IMR-90 (cell line): Measurements from ENCODE around the gene ADAMTS17. TPM values are rescaled to one million over a fixed set of nuclear protein-coding genes. Genes with fewer than 3 reads are reported as not detected.

Experiments used
- ATAC-seq: fragments of 200-7000 bp; cut with Tn5 transposase; 2 replicates; pipeline ENCODE4 v1.9.1; 2020; ENCODE audit warnings: low read depth, mild to moderate bottlenecking, moderate library complexity
- BruUV-seq: library from RNA; stranded (reverse); fragments of 400-500 nt; replicated peaks from 2 replicates; lab custom pipeline; 2021; lab: Mats Ljungman, UMichigan
- CTCF ChIA-PET: fragments of 300-600 bp; formaldehyde crosslinking; extraction: SDS; loops from one replicate; lab custom pipeline; 2021; ENCODE audit warnings: antibody characterized with exemption; lab: Yijun Ruan, JAX
- POLR2A ChIA-PET: fragments of 300-600 bp; sonication (Branson Sonifier 250); formaldehyde crosslinking; loops from one replicate; lab custom pipeline; 2022; ENCODE audit warnings: antibody characterized with exemption; ENCODE audit not compliant: unreplicated experiment; lab: Charles Lee
- DNase-seq: peaks from one replicate; pipeline ENCODE4 v3.0.0; 2013
- H2AFZ ChIP-seq: replicated peaks from 2 replicates; pipeline ENCODE3; 2013; ENCODE audit warnings: low read length, mild to moderate bottlenecking; ENCODE audit not compliant: poor library complexity
- H2AK5ac ChIP-seq: 2 replicates; pipeline ENCODE4 v1.6.1; 2013; ENCODE audit warnings: low read depth, low read length, inconsistent platforms
- H2AK9ac ChIP-seq: replicated peaks from 2 replicates; pipeline ENCODE3; 2013; ENCODE audit warnings: mild to moderate bottlenecking, low read depth, low read length, moderate library complexity; ENCODE audit not compliant: poor library complexity
- H2BK120ac ChIP-seq: 2 replicates; pipeline ENCODE4 v1.6.1; 2013; ENCODE audit warnings: low read depth, low read length, inconsistent platforms
- H2BK15ac ChIP-seq: 3 replicates; pipeline ENCODE4 v1.6.1; 2013; ENCODE audit warnings: low read depth, low read length, inconsistent platforms
- H2BK20ac ChIP-seq: 2 replicates; pipeline ENCODE4 v1.6.1; 2013; ENCODE audit warnings: low read depth, mild to moderate bottlenecking, inconsistent platforms, low read length, moderate library complexity
- H2BK5ac ChIP-seq: 2 replicates; pipeline ENCODE4 v1.6.1; 2013; ENCODE audit warnings: mild to moderate bottlenecking, low read depth, low read length, inconsistent platforms; ENCODE audit not compliant: poor library complexity, severe bottlenecking
- H3K14ac ChIP-seq: replicated peaks from 2 replicates; pipeline ENCODE4 v1.6.1; 2013; ENCODE audit warnings: low read depth, low read length, inconsistent platforms
- H3K18ac ChIP-seq: 2 replicates; pipeline ENCODE4 v1.6.1; 2013; ENCODE audit warnings: low read depth, low read length, control low read depth
- H3K23ac ChIP-seq: 2 replicates; pipeline ENCODE4 v1.6.1; 2013; ENCODE audit warnings: low read depth, low read length, inconsistent platforms
- H3K27ac ChIP-seq: 2 replicates; pipeline ENCODE4 v1.5.1; 2013; ENCODE audit warnings: mild to moderate bottlenecking, control low read depth, low read length; ENCODE audit not compliant: insufficient read depth
- H3K27me3 ChIP-seq: 2 replicates; pipeline ENCODE4 v1.6.1; 2013; ENCODE audit warnings: low read length; ENCODE audit not compliant: control insufficient read depth, insufficient read depth
- H3K36me3 ChIP-seq: 2 replicates; pipeline ENCODE4 v1.6.1; 2013; ENCODE audit warnings: low read length, mixed read lengths; ENCODE audit not compliant: control insufficient read depth, insufficient read depth
- H3K4ac ChIP-seq: 2 replicates; pipeline ENCODE4 v1.6.1; 2013; ENCODE audit warnings: low read depth, low read length, inconsistent platforms
- H3K4me1 ChIP-seq: 2 replicates; pipeline ENCODE4 v1.6.1; 2013; ENCODE audit warnings: low read length, mixed read lengths; ENCODE audit not compliant: control insufficient read depth, insufficient read depth
- H3K4me2 ChIP-seq: 2 replicates; pipeline ENCODE4 v1.6.1; 2013; ENCODE audit warnings: low read depth, mild to moderate bottlenecking, control low read depth, low read length, moderate library complexity
- H3K4me3 ChIP-seq: 2 replicates; pipeline ENCODE4 v1.5.1; 2013; ENCODE audit warnings: low read depth, mild to moderate bottlenecking, control low read depth, low read length, moderate library complexity; ENCODE audit not compliant: insufficient read depth
- H3K56ac ChIP-seq: 2 replicates; pipeline ENCODE4 v1.6.1; 2013; ENCODE audit warnings: low read length, inconsistent platforms; ENCODE audit not compliant: insufficient read depth; ENCODE audit errors: extremely low read depth
- H3K79me1 ChIP-seq, 2 experiments: 2 replicates each; pipeline ENCODE4 v1.6.1; 2013; ENCODE audit warnings: low read length in 2 of 2, inconsistent platforms in 1 of 2, low read depth in 1 of 2
- H3K9ac ChIP-seq: 2 replicates; pipeline ENCODE4 v1.6.1; 2013; ENCODE audit warnings: low read depth, low read length, control low read depth
- H3K9me1 ChIP-seq: 2 replicates; pipeline ENCODE4 v1.6.1; 2013; ENCODE audit warnings: low read length, inconsistent platforms; ENCODE audit not compliant: insufficient read depth
- H3K9me3 ChIP-seq: 2 replicates; pipeline ENCODE4 v1.6.1; 2013; ENCODE audit warnings: low read length; ENCODE audit not compliant: control insufficient read depth, insufficient read depth
- H4K20me1 ChIP-seq: 2 replicates; pipeline ENCODE4 v1.6.1; 2013; ENCODE audit warnings: low read length, inconsistent platforms; ENCODE audit not compliant: insufficient read depth
- H4K5ac ChIP-seq: 2 replicates; pipeline ENCODE4 v1.6.1; 2013; ENCODE audit warnings: mild to moderate bottlenecking, low read depth, low read length, control low read depth
- H4K8ac ChIP-seq, 2 experiments: 2 replicates each; pipeline ENCODE4 v1.6.1; 2013; ENCODE audit warnings: low read depth in 2 of 2, low read length in 2 of 2, control low read depth in 1 of 2, inconsistent platforms in 1 of 2
- H4K91ac ChIP-seq: 2 replicates; pipeline ENCODE4 v1.6.1; 2013; ENCODE audit warnings: low read depth, low read length, inconsistent platforms; ENCODE audit not compliant: insufficient read depth
- BHLHE40 ChIP-seq: fragments of 150-350 bp; IDR thresholded peaks from 2 replicates; pipeline ENCODE4 v1.6.1; 2016; ENCODE audit warnings: mild to moderate bottlenecking, low read depth, low read length
- CEBPB ChIP-seq: IDR thresholded peaks from 2 replicates; pipeline ENCODE4 v1.6.1; 2012; ENCODE audit warnings: low read depth, low read length, improper control_type of control experiment
- CHD1 ChIP-seq: IDR thresholded peaks from 2 replicates; pipeline ENCODE4 v1.6.1; 2012; ENCODE audit warnings: low read depth, low read length, improper control_type of control experiment
- CTCF ChIP-seq: conservative IDR thresholded peaks from 2 replicates; pipeline ENCODE4 v1.5.1; 2012; ENCODE audit warnings: mild to moderate bottlenecking, low read depth, low read length, improper control_type of control experiment
- ELK1 ChIP-seq: fragments of 150-350 bp; IDR thresholded peaks from 2 replicates; pipeline ENCODE4 v1.6.1; 2016; ENCODE audit warnings: low read depth, mild to moderate bottlenecking, low read length, moderate library complexity, borderline replicate concordance
- MAFK ChIP-seq: IDR thresholded peaks from 2 replicates; pipeline ENCODE4 v1.6.1; 2012; ENCODE audit warnings: low read depth, low read length, improper control_type of control experiment
- MAZ ChIP-seq: IDR thresholded peaks from 2 replicates; pipeline ENCODE4 v1.6.1; 2012; ENCODE audit warnings: low read depth, mild to moderate bottlenecking, low read length, improper control_type of control experiment, moderate library complexity, borderline replicate concordance
- MXI1 ChIP-seq: IDR thresholded peaks from 2 replicates; pipeline ENCODE4 v1.6.1; 2012; ENCODE audit warnings: low read depth, mild to moderate bottlenecking, low read length, moderate library complexity, borderline replicate concordance
- NFE2L2 ChIP-seq: fragments of 150-350 bp; IDR thresholded peaks from 2 replicates; pipeline ENCODE4 v1.6.1; 2016; ENCODE audit warnings: low read depth, mild to moderate bottlenecking, low read length
- POLR2A ChIP-seq: IDR thresholded peaks from 2 replicates; pipeline ENCODE4 v1.6.1; 2012; ENCODE audit warnings: mild to moderate bottlenecking, low read depth, low read length
- RAD21 ChIP-seq: IDR thresholded peaks from 2 replicates; pipeline ENCODE4 v1.6.1; 2012; ENCODE audit warnings: low read length, improper control_type of control experiment
- RCOR1 ChIP-seq: IDR thresholded peaks from 2 replicates; pipeline ENCODE4 v1.6.1; 2012; ENCODE audit warnings: mild to moderate bottlenecking, low read length, improper control_type of control experiment; ENCODE audit not compliant: insufficient replicate concordance
- RFX5 ChIP-seq: IDR thresholded peaks from 2 replicates; pipeline ENCODE4 v1.8.0; 2012; ENCODE audit warnings: low read depth, mild to moderate bottlenecking, low read length, moderate library complexity
- SMC3 ChIP-seq: fragments of 150-350 bp; IDR thresholded peaks from 2 replicates; pipeline ENCODE4 v1.6.1; 2016; ENCODE audit warnings: low read depth, mild to moderate bottlenecking, antibody characterized with exemption, low read length, moderate library complexity
- USF2 ChIP-seq: fragments of 150-350 bp; IDR thresholded peaks from 2 replicates; pipeline ENCODE4 v1.6.1; 2017; ENCODE audit warnings: mild to moderate bottlenecking, antibody characterized with exemption, low read length, low read depth
- WGBS, 2 experiments: methylation state at CpG; one replicate each; pipeline versions ENCODE4 v1.1.5 to v1.1.7; 2013; ENCODE audit warnings: missing lambda C conversion rate in 2 of 2; ENCODE audit not compliant: insufficient read length in 1 of 2; ENCODE audit errors: extremely low coverage in 2 of 2; 5-methylcytosine and 5-hydroxymethylcytosine counted together
- dilution Hi-C: fragments of 300-500 bp; cut with HindIII; formaldehyde crosslinking; loops from one replicate; pipeline ENCODE4 v1.14.3; 2018; ENCODE audit warnings: low sequenced_read_pairs; ENCODE audit not compliant: unreplicated experiment
- in situ Hi-C: fragments of 300-500 bp; cut with MboI; formaldehyde crosslinking; loops from 3 replicates; pipeline ENCODE4 v1.14.3; 2019; ENCODE audit warnings: low sequenced_read_pairs, inconsistent platforms, mixed read lengths
- intact Hi-C: fragments of 100-400 bp; cut with micrococcal nuclease; formaldehyde crosslinking; loops from 2 replicates; pipeline ENCODE4 v1.10.0; 2022
- polyA plus RNA-seq, 3 experiments: library from polyadenylated mRNA; depleted of rRNA; stranded (reverse); fragments of >200 nt; gene quantifications; 2 replicates each; pipeline ENCODE4 v1.2.3, GENCODE V29; 2012; ENCODE audit warnings: low replicate concordance in 1 of 3
- total RNA-seq: library from RNA; depleted of rRNA; stranded (reverse); fragments of >200 nt; gene quantifications from 2 replicates; pipeline ENCODE4 v1.2.3, GENCODE V29; 2012

ADAMTS17 gene
- total and polyA plus RNA-seq, 2 of the 4 experiments (the other 2 are of a cell fraction), result 0.03 TPM; not detected in 1

- no peak overlapping the region for H2AFZ ChIP-seq
- no peak overlapping the region for H3K23ac ChIP-seq
- peak overlapping the region; percentile 95 for H3K4ac ChIP-seq
- H3K9me3 ChIP-seq, result no peaks in the 10 kb centered on the region
- dilution Hi-C loops, result no loop called here
- 90% methylated on average over 6 of the region's 14 CpGs; no CpG with 5 or more reads in 1 of the 2 experiments for WGBS, 2 experiments
- no peaks in the 10 kb centered on the region for H4K20me1 ChIP-seq
- no peak overlapping the region for H2AK9ac ChIP-seq
- no peak overlapping the region for H3K14ac ChIP-seq
- H4K5ac ChIP-seq, result no peak overlapping the region
- peak overlapping the region; percentile 98 for H2BK120ac ChIP-seq
- DNase-seq, result no peak
- intact Hi-C loops, result no loop called here
- H2BK5ac ChIP-seq, result peak overlapping the region; percentile 47
- ATAC-seq, result no peak
- peaks cover 32% of the 10 kb centered on the region for H3K4me1 ChIP-seq
- peak overlapping the region; percentile 92; the same call in 2 of the 3 replicates for H2BK15ac ChIP-seq
- in situ Hi-C loops, result loop anchor here (25.0 kb wide), 1 partner anchor 850 kb away; the partner anchor contains the start of gene LRRC28
- no peak overlapping the region for H3K4me3 ChIP-seq
- peaks cover 32% of the 10 kb centered on the region for H3K9me1 ChIP-seq
- no peak overlapping the region for H3K9ac ChIP-seq
- H4K8ac ChIP-seq, result peak overlapping the region; percentile 1 to 78; a peak in 3 of 4 replicates
- ChIA-PET CTCF (no interaction called here), POLR2A (no interaction called here)
- BruUV-seq, result no TSS peak
- peak overlapping the region; percentile 94 for H4K91ac ChIP-seq
- no peak overlapping the region for H3K56ac ChIP-seq
- no peak overlapping the region for H3K4me2 ChIP-seq
- no peaks in the 10 kb centered on the region for H3K36me3 ChIP-seq
- no peaks in the 10 kb centered on the region for H3K27me3 ChIP-seq
- peak overlapping the region; percentile 90; the same call in 1 of the 2 replicates for H2AK5ac ChIP-seq
- H3K79me1 ChIP-seq, result no peaks in the 10 kb centered on the region
- H3K27ac ChIP-seq, result no peak overlapping the region
- peak overlapping the region; percentile 96 for H2BK20ac ChIP-seq
- no peak overlapping the region for H3K18ac ChIP-seq
- TF ChIP-seq CEBPB (no peak), RCOR1 (no peak), ELK1 (no peak), RAD21 (no peak), CHD1 (no peak), CTCF (no peak), MAFK (no peak), POLR2A (no peak), NFE2L2 (no peak), USF2 (no peak), BHLHE40 (no peak), MXI1 (no peak), RFX5 (no peak), SMC3 (no peak), MAZ (no peak)
Observed at GRCh38 chr15:100112636-100113305, 229.0 kb downstream of the ADAMTS17 start.
